CD4-positive, alpha-beta memory T cell (primary cell): Measurements from ENCODE around the gene NXNL1. TPM values are rescaled to one million over a fixed set of nuclear protein-coding genes. Genes with fewer than 3 reads are reported as not detected.
A peak's percentile ranks its signal among the peaks of the same experiment; 100 is the strongest.

Source experiments
- CTCF ChIA-PET: fragments of 350-600 bp; sonication (Branson Sonifier 250); formaldehyde crosslinking; loops from one replicate; lab custom pipeline; 2021; ENCODE audit warnings: inconsistent platforms; ENCODE audit not compliant: partially characterized antibody; lab: Charles Lee
- POLR2A ChIA-PET: fragments of 350-600 bp; sonication (Branson Sonifier 250); formaldehyde crosslinking; loops from one replicate; lab custom pipeline; 2021; ENCODE audit not compliant: partially characterized antibody; lab: Charles Lee
- DNase-seq, 5 donors: peaks; one replicate each; pipeline versions ENCODE4 v3.0.0 to v3.0.0-alpha.2; 2020 to 2022; ENCODE audit warnings: mixed read lengths in 1 of 5
- H3K27ac ChIP-seq: one replicate; pipeline ENCODE4 v1.7.0; 2013; ENCODE audit warnings: low read depth, low read length
- H3K27me3 ChIP-seq: 2 replicates; pipeline ENCODE4 v1.7.0; 2013; ENCODE audit warnings: mild to moderate bottlenecking, low read length, moderate library complexity; ENCODE audit not compliant: insufficient read depth
- H3K36me3 ChIP-seq: 2 replicates; pipeline ENCODE4 v1.7.0; 2013; ENCODE audit warnings: mild to moderate bottlenecking, low read length, moderate library complexity; ENCODE audit not compliant: insufficient read depth
- H3K4me1 ChIP-seq: 2 replicates; pipeline ENCODE4 v1.7.0; 2013; ENCODE audit warnings: mild to moderate bottlenecking, low read length, moderate library complexity; ENCODE audit not compliant: insufficient read depth
- H3K4me3 ChIP-seq, 2 donors: one replicate each; pipeline ENCODE4 v1.7.0; 2013; ENCODE audit warnings: low read length in 2 of 2, mild to moderate bottlenecking in 1 of 2
- H3K9me3 ChIP-seq, 2 donors: one replicate each; pipeline ENCODE4 v1.7.0; 2013; ENCODE audit warnings: low read length in 2 of 2, control low read depth in 1 of 2; ENCODE audit not compliant: control insufficient read depth in 1 of 2
- H3K27ac Mint-ChIP-seq, 7 donors: one replicate each; pipeline ENCODE4 v1.8.0; 2020 to 2021; ENCODE audit warnings: mixed read lengths in 7 of 7, mild to moderate bottlenecking in 6 of 7, inconsistent platforms in 3 of 7, moderate library complexity in 3 of 7
- H3K27me3 Mint-ChIP-seq, 2 donors: one replicate each; pipeline ENCODE4 v1.8.0; 2020 to 2021; ENCODE audit warnings: mixed read lengths in 2 of 2
- H3K36me3 Mint-ChIP-seq, 2 donors: one replicate each; pipeline ENCODE4 v1.8.0; 2020 to 2021; ENCODE audit warnings: mixed read lengths in 2 of 2, inconsistent platforms in 1 of 2, mild to moderate bottlenecking in 1 of 2
- H3K4me1 Mint-ChIP-seq, 4 donors: one replicate each; pipeline ENCODE4 v1.8.0; 2020 to 2021; ENCODE audit warnings: mixed read lengths in 4 of 4, mild to moderate bottlenecking in 1 of 4
- H3K4me3 Mint-ChIP-seq, 8 donors: one replicate each; pipeline ENCODE4 v1.8.0; 2020 to 2021; ENCODE audit warnings: mixed read lengths in 8 of 8, mild to moderate bottlenecking in 7 of 8, moderate library complexity in 6 of 8, inconsistent platforms in 3 of 8
- H3K9me3 Mint-ChIP-seq, 8 donors: one replicate each; pipeline ENCODE4 v1.8.0; 2020 to 2021; ENCODE audit warnings: mixed read lengths in 8 of 8, mild to moderate bottlenecking in 5 of 8, inconsistent platforms in 3 of 8, moderate library complexity in 1 of 8
- intact Hi-C: fragments of 100-400 bp; cut with micrococcal nuclease; formaldehyde crosslinking; loops from one replicate; pipeline ENCODE4 v1.15.1; 2023
- polyA plus RNA-seq, 2 donors: library from polyadenylated mRNA; unstranded; fragments of 300-500 nt; fragmentation: Illumina TruSeq; gene quantifications; one replicate each; pipeline ENCODE4 v1.2.3, GENCODE V29; 2021
- total RNA-seq, 2 experiments: library from RNA; stranded (reverse); gene quantifications; one replicate each; pipeline ENCODE4 v1.2.3, GENCODE V29; 2021

The NXNL1 gene
- total and polyA plus RNA-seq, 4 experiments from 2014 or later, result not detected

GRCh38 chr19:17456127-17456526, 4.6 kb downstream of the NXNL1 start:
- DNase-seq, result no peak
- intact Hi-C loops, result no loop called here
- Histone ChIP-seq H3K36me3 (no peaks in the 10 kb centered on the region), H3K9me3 (no peaks in the 10 kb centered on the region), H3K4me3 (no peak overlapping the region), H3K4me1 (peaks cover 6% of the 10 kb centered on the region), H3K27ac (no peak overlapping the region), H3K27me3 (peaks cover 18% of the 10 kb centered on the region)
- Mint-ChIP-seq H3K4me3 (no peak overlapping the region), H3K36me3 (no peaks in the 10 kb centered on the region), H3K4me1 (peaks cover 4 to 8% (median 5%) of the 10 kb centered on the region in 4 donors), H3K9me3 (no peaks in the 10 kb centered on the region), H3K27me3 (peaks cover 21 to 29% of the 10 kb centered on the region in 2 donors), H3K27ac (no peak overlapping the region)
- CTCF ChIA-PET, result no interaction called here
- POLR2A ChIA-PET, result no interaction called here

- no peak overlapping the region for H3K27ac Mint-ChIP-seq
These were observed 5.2 kb downstream of the NXNL1 start for GRCh38 chr19:17455308-17456123.

GRCh38 chr19:17454576-17455071, 6.1 kb downstream of the NXNL1 start:
- Histone ChIP-seq H3K4me1 (peaks cover 15% of the 10 kb centered on the region), H3K36me3 (no peaks in the 10 kb centered on the region), H3K27me3 (peaks cover 18% of the 10 kb centered on the region), H3K9me3 (no peaks in the 10 kb centered on the region), H3K27ac (no peak overlapping the region), H3K4me3 (no peak overlapping the region)
- intact Hi-C loops, result no loop called here
- H3K4me3 Mint-ChIP-seq, result peak overlapping the region in 2 of 8 donors; percentile 26 to 30
- ChIA-PET POLR2A (no interaction called here), CTCF (interaction anchor here (1.0 to 1.6 kb wide), 3 partner anchors 10 to 119 kb away, joined by 4 to 8 read pairs (median 7); no protein-coding TSS in a partner anchor)
- no peak overlapping the region for H3K27ac Mint-ChIP-seq
- H3K27me3 Mint-ChIP-seq, result peaks cover 25 to 35% of the 10 kb centered on the region in 2 donors
- H3K9me3 Mint-ChIP-seq, result peaks cover 0 to 2% (median 0%) of the 10 kb centered on the region in 8 donors
- H3K36me3 Mint-ChIP-seq, result no peaks in the 10 kb centered on the region
- peaks cover 8 to 17% (median 11%) of the 10 kb centered on the region in 4 donors for H3K4me1 Mint-ChIP-seq
- no peak for DNase-seq

More at GRCh38 chr19:17455308-17456123, 5.2 kb downstream of the NXNL1 start:
- Mint-ChIP-seq H3K9me3 (no peaks in the 10 kb centered on the region), H3K4me3 (no peak overlapping the region), H3K4me1 (peaks cover 4 to 8% (median 5%) of the 10 kb centered on the region in 4 donors), H3K27me3 (peaks cover 21 to 29% of the 10 kb centered on the region in 2 donors), H3K36me3 (no peaks in the 10 kb centered on the region)
- ChIA-PET POLR2A (no interaction called here), CTCF (interaction anchor here (1.6 kb wide), 1 partner anchor 118 kb away, joined by 8 read pairs; no protein-coding TSS in a partner anchor)
- Histone ChIP-seq H3K9me3 (no peaks in the 10 kb centered on the region), H3K27me3 (peaks cover 18% of the 10 kb centered on the region), H3K27ac (no peak overlapping the region), H3K36me3 (no peaks in the 10 kb centered on the region), H3K4me3 (no peak overlapping the region), H3K4me1 (peaks cover 12% of the 10 kb centered on the region)
- no peak for DNase-seq
- intact Hi-C loops, result no loop called here

- Histone ChIP-seq H3K4me3 (no peak overlapping the region), H3K27ac (no peak overlapping the region), H3K27me3 (peaks cover 10% of the 10 kb centered on the region), H3K9me3 (no peaks in the 10 kb centered on the region), H3K36me3 (no peaks in the 10 kb centered on the region), H3K4me1 (peaks cover 15% of the 10 kb centered on the region)
- no peak for DNase-seq
- Mint-ChIP-seq H3K9me3 (peaks cover 0 to 3% (median 0%) of the 10 kb centered on the region in 8 donors), H3K4me1 (peaks cover 8 to 22% (median 11%) of the 10 kb centered on the region in 4 donors), H3K27ac (no peak overlapping the region), H3K36me3 (no peaks in the 10 kb centered on the region), H3K4me3 (no peak overlapping the region), H3K27me3 (peaks cover 22 to 30% of the 10 kb centered on the region in 2 donors)
- ChIA-PET POLR2A (interaction anchor here (0.5 kb wide), 1 partner anchor 43 kb away, joined by 3 read pairs; no protein-coding TSS in a partner anchor), CTCF (interaction anchor here (1.6 kb wide), 1 partner anchor 57 kb away, joined by 3 read pairs; the partner anchor contains the start of gene CCDC194)
- intact Hi-C loops, result no loop called here
These were observed 8.9 kb downstream of the NXNL1 start for GRCh38 chr19:17451820-17452219.

GRCh38 chr19:17450264-17451075, 10.3 kb downstream of the NXNL1 start:
- no peaks in the 10 kb centered on the region for H3K36me3 Mint-ChIP-seq
- H3K36me3 ChIP-seq, result no peaks in the 10 kb centered on the region
- peaks cover 18 to 24% of the 10 kb centered on the region in 2 donors for H3K27me3 Mint-ChIP-seq
- H3K27ac ChIP-seq, result no peak overlapping the region
- H3K27me3 ChIP-seq, result peaks cover 5% of the 10 kb centered on the region
- intact Hi-C loops, result no loop called here
- DNase-seq, result peak in 1 of 5 donors; percentile 64
- H3K27ac Mint-ChIP-seq, result peak overlapping the region in 1 of 7 donors; percentile 22
- H3K4me3 ChIP-seq, result no peak overlapping the region
- ChIA-PET CTCF (interaction anchor here (0.7 to 1.8 kb wide), 3 partner anchors 42 to 1448 kb away, joined by 3 to 5 read pairs (median 3); no protein-coding TSS in a partner anchor), POLR2A (no interaction called here)
- H3K4me3 Mint-ChIP-seq, result peak overlapping the region in 5 of 8 donors; percentile 1 to 59 (median 14)
- peaks cover 0 to 3% (median 0%) of the 10 kb centered on the region in 8 donors for H3K9me3 Mint-ChIP-seq
- peaks cover 15% of the 10 kb centered on the region for H3K4me1 ChIP-seq
- peaks cover 8 to 19% (median 11%) of the 10 kb centered on the region in 4 donors for H3K4me1 Mint-ChIP-seq
- H3K9me3 ChIP-seq, result no peaks in the 10 kb centered on the region

GRCh38 chr19:17448131-17448967, 12.4 kb downstream of the NXNL1 start, which contains the start of gene TMEM221:
Gene TMEM221 (minus strand): TSS chr19:17448668. CDS start chr19:17448462, 206 bp downstream.
- peak within 1 kb of the TSS; percentile 27 to 71 (median 60) for H3K4me3 Mint-ChIP-seq
- intact Hi-C loops, result loop anchor here (1.0 kb wide), 1 partner anchor 53 kb away; no protein-coding TSS in a partner anchor
- H3K36me3 Mint-ChIP-seq, result no peaks in the 10 kb centered on the region
- Histone ChIP-seq H3K9me3 (no peaks in the 10 kb centered on the region), H3K36me3 (no peaks in the 10 kb centered on the region), H3K27me3 (no peaks in the 10 kb centered on the region), H3K27ac (no peak within 1 kb of the TSS), H3K4me3 (peak within 1 kb of the TSS in 1 of 2 donors; percentile 32), H3K4me1 (peaks cover 11% of the 10 kb centered on the region)
- H3K27me3 Mint-ChIP-seq, result peaks cover 10 to 13% of the 10 kb centered on the region in 2 donors
- ChIA-PET CTCF (interaction anchor here (0.7 to 2.2 kb wide), 12 partner anchors 10 to 411 kb away, joined by 3 to 12 read pairs (median 4); partner anchors contain the start of gene CCDC194), POLR2A (interaction anchor here (1.0 kb wide), 1 partner anchor 43 kb away, joined by 5 read pairs; the partner anchor contains the start of gene BST2)
- no peak within 1 kb of the TSS for H3K27ac Mint-ChIP-seq
- peak; percentile 41 to 60 (median 51) for DNase-seq
- peaks cover 0 to 3% (median 0%) of the 10 kb centered on the region in 8 donors for H3K9me3 Mint-ChIP-seq
- H3K4me1 Mint-ChIP-seq, result peaks cover 5 to 15% (median 7%) of the 10 kb centered on the region in 4 donors
